Activated naive CD8-positive, alpha-beta T cell treated with anti-CD3 and anti-CD28 coated beads, Interleukin-2, amount 50 U/mL, for 24 hours (primary cell): Measurements from ENCODE around the gene GBGT1.

Experiments
- ATAC-seq: fragments of 150-1000 bp; cut with Tn5 transposase; one replicate; pipeline ENCODE4 v1.10.0; 2021
- DNase-seq: peaks from one replicate; pipeline ENCODE4 v3.0.0; 2021
- H3K27ac Mint-ChIP-seq: one replicate; pipeline ENCODE4 v1.8.0; 2021; ENCODE audit warnings: mild to moderate bottlenecking, mixed read lengths
- H3K27me3 Mint-ChIP-seq: one replicate; pipeline ENCODE4 v1.8.0; 2021; ENCODE audit warnings: mixed read lengths
- H3K36me3 Mint-ChIP-seq: one replicate; pipeline ENCODE4 v1.8.0; 2021; ENCODE audit warnings: low read depth, mixed read lengths
- H3K4me1 Mint-ChIP-seq: one replicate; pipeline ENCODE4 v1.8.0; 2021; ENCODE audit warnings: mixed read lengths
- H3K4me3 Mint-ChIP-seq: one replicate; pipeline ENCODE4 v1.8.0; 2021; ENCODE audit warnings: mild to moderate bottlenecking, moderate library complexity, mixed read lengths
- H3K9me3 Mint-ChIP-seq: one replicate; pipeline ENCODE4 v1.8.0; 2021; ENCODE audit warnings: mixed read lengths

GBGT1 gene

DNA sequence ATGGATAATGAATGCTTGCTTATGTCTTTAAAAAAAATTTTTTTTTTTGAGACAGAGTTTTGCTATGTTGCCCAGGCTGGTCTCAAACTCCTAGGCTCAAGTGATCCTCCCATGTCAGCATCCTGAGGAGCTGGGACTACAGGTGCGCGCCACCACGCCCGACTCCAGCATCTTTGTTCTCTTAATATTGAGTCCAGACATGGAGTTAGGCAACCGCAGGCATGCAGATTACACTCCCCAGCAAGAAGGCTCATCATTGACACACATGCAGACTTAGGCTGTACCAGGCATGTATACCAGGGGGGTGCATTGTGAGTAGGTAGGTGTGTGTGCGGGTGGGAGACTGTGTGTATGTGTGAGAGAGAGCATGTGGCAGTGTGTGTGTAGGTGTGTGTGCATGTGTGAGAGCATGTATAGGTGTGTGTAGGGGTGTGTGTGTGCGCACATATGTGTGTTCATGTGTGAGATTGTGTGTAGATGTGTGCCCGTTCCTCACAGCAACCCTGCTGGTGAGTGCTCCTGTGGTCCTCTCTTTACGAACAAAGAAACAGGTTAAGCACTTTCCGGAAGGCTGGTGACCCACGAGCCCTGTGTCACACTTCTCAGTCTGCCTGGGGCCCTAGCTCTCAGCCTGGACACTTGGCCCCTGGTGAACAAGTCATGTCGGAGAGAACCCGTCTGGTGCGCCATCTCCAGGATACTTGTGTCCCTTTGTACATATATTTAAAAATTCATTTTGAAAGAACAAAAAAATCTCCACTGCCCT lies 39.2 kb upstream of the GBGT1 start:
- no peak for DNase-seq
- Mint-ChIP-seq H3K27ac (no peak overlapping the region), H3K4me1 (peaks cover 2% of the 10 kb centered on the region), H3K36me3 (no peaks in the 10 kb centered on the region), H3K9me3 (no peaks in the 10 kb centered on the region), H3K27me3 (peaks cover 2% of the 10 kb centered on the region), H3K4me3 (no peak overlapping the region)
- no peak for ATAC-seq

DNA sequence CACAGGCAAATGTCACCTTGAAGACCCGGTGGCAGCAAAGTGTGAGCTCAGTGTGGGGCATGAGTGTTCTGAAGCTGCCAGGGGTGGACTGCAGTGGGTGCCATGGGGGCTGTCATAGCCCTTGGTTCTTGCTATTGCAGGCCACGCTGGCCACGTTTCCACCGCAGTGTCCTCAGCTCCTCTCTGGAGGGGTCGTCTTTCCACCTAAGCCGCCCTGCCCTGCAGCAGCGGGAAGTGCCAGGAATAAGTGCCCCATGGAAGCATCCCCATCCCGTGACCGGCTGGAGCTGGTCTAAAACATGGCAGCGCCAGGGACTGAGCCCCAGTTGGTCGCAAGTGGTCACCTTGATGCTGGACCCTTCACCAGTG lies 38.4 kb upstream of the GBGT1 start:
- Mint-ChIP-seq H3K4me3 (no peak overlapping the region), H3K4me1 (peaks cover 2% of the 10 kb centered on the region), H3K27ac (no peak overlapping the region), H3K27me3 (peaks cover 6% of the 10 kb centered on the region), H3K36me3 (no peaks in the 10 kb centered on the region), H3K9me3 (no peaks in the 10 kb centered on the region)
- ATAC-seq (no peak), DNase-seq (no peak)

DNA sequence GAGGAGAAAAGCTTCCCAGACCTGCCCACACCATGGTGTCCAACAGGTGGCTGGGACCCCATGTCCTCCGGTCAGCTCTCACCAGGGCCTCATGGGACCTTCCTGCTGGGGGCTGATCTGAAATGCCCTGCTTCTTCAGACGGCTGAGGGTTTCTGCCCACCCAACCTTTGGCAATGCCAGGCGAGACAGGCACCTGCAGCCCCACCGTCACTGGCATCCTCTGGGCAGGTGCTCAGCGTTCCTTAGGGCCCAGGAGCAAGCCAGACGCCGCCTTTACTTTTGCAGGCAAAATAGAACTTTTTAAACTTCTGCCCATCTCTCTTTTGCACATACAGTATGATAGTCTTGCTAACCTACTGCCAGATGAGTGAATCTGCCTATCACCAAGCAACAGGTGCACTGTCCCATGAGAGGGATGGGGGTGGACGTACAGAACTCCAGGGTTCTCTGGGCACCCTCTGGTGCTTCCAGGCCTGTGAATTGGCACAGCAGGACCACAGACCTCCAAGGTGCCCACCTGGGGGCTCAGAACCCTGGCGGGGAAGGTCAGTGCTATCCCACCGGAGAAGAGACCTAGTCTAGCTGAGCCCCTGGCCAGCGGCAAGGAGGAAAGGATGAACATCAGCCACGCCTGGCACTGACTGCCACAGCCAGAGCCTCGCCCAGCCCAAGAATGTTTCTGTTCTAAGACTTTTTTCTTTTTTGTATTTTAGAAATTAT lies 37.9 kb upstream of the GBGT1 start:
- Mint-ChIP-seq H3K27me3 (peaks cover 7% of the 10 kb centered on the region), H3K4me3 (no peak overlapping the region), H3K9me3 (no peaks in the 10 kb centered on the region), H3K4me1 (peaks cover 2% of the 10 kb centered on the region), H3K27ac (no peak overlapping the region), H3K36me3 (no peaks in the 10 kb centered on the region)
- ATAC-seq (no peak), DNase-seq (no peak)

DNA sequence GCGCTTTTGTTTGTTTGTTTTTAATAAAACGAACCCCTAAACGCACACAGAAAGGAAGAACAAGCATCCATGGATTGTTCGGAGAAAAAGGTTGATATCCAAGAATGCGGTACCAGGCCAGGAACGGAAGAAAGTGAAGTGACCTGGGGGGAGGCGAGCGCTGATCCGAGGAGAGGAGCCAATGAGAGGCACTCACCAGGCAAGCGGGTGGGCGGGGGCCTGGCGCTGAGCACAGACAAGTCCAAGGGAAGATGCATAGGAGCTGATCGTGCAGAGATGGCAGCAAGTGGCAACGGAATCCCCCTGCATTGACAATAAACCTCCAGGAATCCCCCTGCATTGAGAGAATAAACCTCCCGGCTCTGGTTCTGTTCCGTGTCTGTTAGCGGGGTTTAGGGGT lies 36.9 kb upstream of the GBGT1 start:
- H3K36me3 Mint-ChIP-seq: no peaks in the 10 kb centered on the region
- H3K9me3 Mint-ChIP-seq: no peaks in the 10 kb centered on the region
- peaks cover 7% of the 10 kb centered on the region for H3K27me3 Mint-ChIP-seq
- H3K27ac Mint-ChIP-seq: no peak overlapping the region
- ATAC-seq (no peak), DNase-seq (no peak)
- H3K4me1 Mint-ChIP-seq: peaks cover 2% of the 10 kb centered on the region
- no peak overlapping the region for H3K4me3 Mint-ChIP-seq

DNA sequence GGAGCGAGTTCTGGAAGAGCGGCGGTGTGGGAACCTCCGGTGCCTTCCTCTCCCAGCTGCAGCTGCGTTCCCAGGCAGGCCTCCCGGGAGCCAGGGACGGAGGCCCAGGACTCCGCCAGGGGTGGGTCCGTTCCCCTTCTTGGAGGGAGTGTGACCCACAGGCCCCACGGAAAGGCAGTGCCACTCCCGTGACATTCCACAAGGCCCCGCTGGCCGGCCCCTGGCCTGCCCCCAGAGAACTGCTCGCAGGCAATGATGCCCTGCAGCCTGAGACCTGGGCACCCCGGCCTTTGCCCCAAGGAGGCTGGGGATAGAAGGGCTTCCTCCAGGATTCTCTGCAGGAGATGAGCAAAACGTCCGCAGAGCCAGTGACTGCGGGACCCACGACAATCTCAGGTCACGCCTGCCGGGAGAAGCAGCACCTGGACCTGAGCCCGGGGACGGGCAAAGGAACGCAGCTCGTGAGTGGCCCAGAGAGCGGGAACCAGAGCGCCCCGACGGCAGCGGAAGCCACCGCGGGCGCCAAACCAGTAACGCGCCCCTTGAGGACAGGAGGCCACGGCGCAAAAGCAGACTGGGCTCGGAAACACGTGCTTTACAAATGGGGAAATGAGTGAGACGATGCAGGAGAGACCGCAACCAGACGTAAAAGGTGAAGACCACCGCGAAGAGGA lies 36.1 kb upstream of the GBGT1 start:
- Mint-ChIP-seq H3K27me3 (peaks cover 15% of the 10 kb centered on the region), H3K4me1 (peaks cover 2% of the 10 kb centered on the region), H3K27ac (peak overlapping the region; percentile 39), H3K9me3 (no peaks in the 10 kb centered on the region), H3K36me3 (no peaks in the 10 kb centered on the region), H3K4me3 (peak overlapping the region; percentile 33)
- DNase-seq: peak; percentile 20
- no peak for ATAC-seq

DNA sequence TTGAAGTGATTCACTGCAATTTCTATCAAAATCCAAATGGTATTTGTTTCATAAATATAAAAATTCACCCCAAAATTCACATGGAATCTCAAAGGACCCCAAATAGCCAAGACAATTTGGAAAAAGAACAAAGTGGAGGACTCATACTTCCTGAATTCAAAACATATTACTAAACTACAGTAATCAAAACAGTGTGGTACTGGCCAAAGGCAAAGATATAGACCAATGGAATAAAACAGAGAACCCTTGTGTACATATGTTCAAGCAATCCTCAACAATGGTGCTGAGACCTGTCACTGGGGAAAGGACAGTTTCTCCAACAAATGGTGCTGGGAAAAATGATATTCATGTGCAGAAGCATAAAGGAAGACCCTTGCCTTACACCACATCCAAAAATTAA lies 31.3 kb upstream of the GBGT1 start:
- peaks cover under 1% of the 10 kb centered on the region for H3K4me1 Mint-ChIP-seq
- H3K4me3 Mint-ChIP-seq: no peak overlapping the region
- ATAC-seq (no peak), DNase-seq (no peak)
- H3K36me3 Mint-ChIP-seq: no peaks in the 10 kb centered on the region
- H3K27me3 Mint-ChIP-seq: peaks cover 32% of the 10 kb centered on the region
- H3K27ac Mint-ChIP-seq: no peak overlapping the region
- H3K9me3 Mint-ChIP-seq: no peaks in the 10 kb centered on the region

DNA sequence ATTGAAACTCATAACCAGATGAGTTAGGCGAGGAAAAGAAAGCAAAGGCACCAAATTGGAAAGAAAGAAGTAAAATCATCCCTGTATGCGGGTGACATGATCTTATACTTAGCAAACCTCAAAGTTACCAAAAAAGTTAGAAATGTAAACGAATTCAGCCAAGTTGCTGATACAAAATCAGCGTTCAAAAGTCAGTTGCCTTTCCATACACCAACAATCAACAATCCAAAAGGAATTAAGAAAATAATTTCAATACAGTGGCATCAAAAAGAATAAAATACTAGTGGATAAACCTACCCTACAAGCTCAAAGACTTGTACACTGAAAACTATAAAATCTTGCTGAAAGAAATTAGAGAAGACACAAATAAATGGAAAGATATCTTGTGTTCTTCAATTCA lies 30.9 kb upstream of the GBGT1 start:
- H3K36me3 Mint-ChIP-seq: no peaks in the 10 kb centered on the region
- no peak for DNase-seq

DNA sequence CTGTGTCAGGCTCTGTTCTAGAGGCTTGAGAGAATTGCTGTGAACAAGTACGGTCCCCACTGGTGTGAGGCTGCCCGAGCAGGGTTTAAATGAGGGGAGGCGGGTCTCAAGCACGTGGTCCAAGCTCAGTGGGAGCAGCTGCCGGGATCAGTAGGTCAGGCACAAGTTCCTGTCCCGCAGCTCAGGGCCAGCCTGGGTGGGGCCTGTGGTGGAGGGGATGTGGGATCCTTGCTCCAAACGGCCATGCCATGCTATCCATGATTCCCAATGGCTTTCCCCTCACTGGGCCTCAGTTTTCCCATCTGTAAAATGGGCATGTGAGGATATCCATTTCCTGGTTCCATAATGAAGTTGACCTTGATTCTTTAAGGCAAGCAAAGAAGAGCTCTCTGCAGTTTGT lies 28.3 kb upstream of the GBGT1 start:
- Mint-ChIP-seq H3K9me3 (no peaks in the 10 kb centered on the region), H3K4me1 (no peaks in the 10 kb centered on the region), H3K36me3 (no peaks in the 10 kb centered on the region), H3K4me3 (no peak overlapping the region), H3K27me3 (peaks cover 40% of the 10 kb centered on the region), H3K27ac (no peak overlapping the region)
- DNase-seq (no peak), ATAC-seq (no peak)

More for the DNA sequence above, 30.9 kb upstream of the GBGT1 start:
- ATAC-seq: no peak
- Mint-ChIP-seq H3K4me1 (no peaks in the 10 kb centered on the region), H3K27me3 (peaks cover 31% of the 10 kb centered on the region), H3K27ac (no peak overlapping the region), H3K4me3 (no peak overlapping the region), H3K9me3 (no peaks in the 10 kb centered on the region)

DNA sequence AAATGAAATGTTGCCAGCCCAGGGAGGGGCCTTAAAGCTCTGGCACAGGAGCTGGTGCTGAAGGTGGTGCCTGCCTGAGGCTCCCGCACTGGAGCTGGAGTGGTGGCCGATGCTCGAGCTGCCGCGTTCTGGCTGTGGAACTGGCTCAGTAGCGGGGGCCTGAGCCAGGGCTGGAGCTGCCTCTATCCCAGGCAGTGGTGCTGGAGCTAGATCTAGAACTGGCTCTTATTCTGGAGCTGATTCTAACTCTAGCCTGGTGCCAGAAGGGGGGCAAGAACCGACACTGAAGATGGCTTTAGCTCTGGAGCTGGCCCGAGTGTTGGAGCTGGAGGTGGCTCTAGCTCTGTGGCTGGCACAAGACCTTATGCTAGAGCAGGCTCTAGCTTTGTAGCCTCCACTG lies 26.1 kb upstream of the GBGT1 start:
- Mint-ChIP-seq H3K9me3 (no peaks in the 10 kb centered on the region), H3K36me3 (no peaks in the 10 kb centered on the region), H3K4me1 (peaks cover 8% of the 10 kb centered on the region), H3K27me3 (peaks cover 42% of the 10 kb centered on the region), H3K4me3 (no peak overlapping the region), H3K27ac (no peak overlapping the region)
- DNase-seq (no peak), ATAC-seq (no peak)

DNA sequence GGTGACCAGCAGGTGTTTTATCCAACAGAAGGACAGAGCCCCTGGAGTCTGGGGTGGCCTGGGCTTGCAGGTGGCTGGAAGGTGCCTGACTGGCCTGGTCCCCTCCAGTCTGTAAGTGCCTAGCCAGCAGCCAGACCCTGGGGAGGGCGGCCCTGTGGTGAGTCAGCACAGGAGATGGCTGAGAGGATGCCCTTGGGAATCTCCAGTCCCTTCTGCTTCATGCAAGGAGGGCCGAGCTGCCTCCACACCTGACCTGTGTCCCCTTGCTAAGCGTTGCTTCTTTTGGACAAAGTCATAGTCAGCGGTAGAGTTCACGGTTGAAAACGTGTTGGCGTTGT lies 25.1 kb upstream of the GBGT1 start:
- H3K4me3 Mint-ChIP-seq: no peak overlapping the region
- H3K27ac Mint-ChIP-seq: no peak overlapping the region
- no peaks in the 10 kb centered on the region for H3K9me3 Mint-ChIP-seq
- DNase-seq (no peak), ATAC-seq (no peak)
- H3K36me3 Mint-ChIP-seq: no peaks in the 10 kb centered on the region
- peaks cover 36% of the 10 kb centered on the region for H3K27me3 Mint-ChIP-seq
- H3K4me1 Mint-ChIP-seq: peaks cover 14% of the 10 kb centered on the region

DNA sequence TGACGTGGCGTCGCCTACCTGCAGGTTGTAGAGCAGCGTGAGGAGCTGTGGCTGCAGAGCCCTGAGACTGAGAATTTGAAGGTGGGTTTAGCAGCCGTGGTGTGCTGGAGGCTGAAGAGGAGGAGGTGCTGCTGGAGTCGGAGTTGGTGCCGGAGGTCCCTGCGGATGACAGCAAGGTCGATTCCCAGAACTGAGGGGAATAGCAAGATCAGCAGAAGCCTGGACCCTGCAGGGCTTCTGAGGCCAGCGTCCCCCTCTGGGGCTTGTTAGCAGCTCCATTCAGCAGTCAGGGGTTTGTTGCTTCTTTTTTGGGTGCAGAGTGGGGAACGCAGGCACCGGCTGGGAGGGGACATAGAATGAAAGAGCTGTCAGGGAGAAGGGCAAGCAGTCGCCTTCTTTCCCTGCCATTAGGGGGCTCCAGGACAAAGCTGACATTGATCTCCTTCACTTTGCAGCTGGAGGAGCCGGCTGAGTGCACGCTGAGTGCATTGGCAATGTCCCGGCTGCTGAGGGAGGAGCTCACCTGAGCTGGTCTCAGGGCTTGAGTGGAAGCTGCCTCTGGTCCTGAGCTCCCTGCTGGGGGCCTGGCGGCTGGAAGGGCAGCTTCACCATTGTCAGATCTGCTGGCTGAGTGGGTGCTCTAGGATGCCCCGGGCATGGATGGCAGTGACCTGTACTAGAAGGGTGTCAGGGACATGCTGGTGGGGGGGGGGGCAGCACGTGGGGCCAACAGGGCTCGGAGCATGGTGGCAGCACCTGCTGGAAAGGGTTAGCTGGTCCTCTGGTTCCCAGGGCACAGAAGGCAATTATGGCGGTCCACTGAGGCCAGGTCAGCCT lies 24.5 kb upstream of the GBGT1 start:
- peaks cover 17% of the 10 kb centered on the region for H3K4me1 Mint-ChIP-seq
- DNase-seq: no peak

DNA sequence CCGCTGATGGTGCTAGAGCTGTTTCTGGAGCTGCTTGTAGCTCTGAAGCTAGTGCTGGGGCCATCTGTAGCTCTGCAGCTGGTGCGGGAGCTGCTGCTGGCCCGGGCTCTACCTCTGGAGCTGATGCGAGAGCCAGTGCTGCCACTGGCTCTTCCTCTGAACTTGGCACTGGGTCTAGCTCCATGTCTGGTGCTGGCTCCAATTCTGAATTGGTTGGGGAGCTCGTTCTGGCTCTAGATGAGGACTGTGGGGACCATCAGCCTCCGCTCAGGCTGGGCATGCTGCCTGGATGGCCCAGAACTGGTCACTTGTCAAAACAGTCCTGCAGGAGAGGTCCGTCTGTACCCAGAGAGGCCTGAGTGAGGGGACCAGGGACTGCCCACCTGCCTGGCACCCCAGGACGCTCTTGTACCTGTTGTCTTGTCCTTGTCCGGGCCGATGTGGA lies 23.9 kb upstream of the GBGT1 start:
- DNase-seq (no peak), ATAC-seq (no peak)
- H3K4me1 Mint-ChIP-seq: peaks cover 23% of the 10 kb centered on the region
- peaks cover 37% of the 10 kb centered on the region for H3K27me3 Mint-ChIP-seq
- no peaks in the 10 kb centered on the region for H3K36me3 Mint-ChIP-seq
- no peak overlapping the region for H3K27ac Mint-ChIP-seq
- H3K4me3 Mint-ChIP-seq: no peak overlapping the region
- no peaks in the 10 kb centered on the region for H3K9me3 Mint-ChIP-seq

More for the DNA sequence above, 24.5 kb upstream of the GBGT1 start:
- H3K9me3 Mint-ChIP-seq: no peaks in the 10 kb centered on the region
- peaks cover 35% of the 10 kb centered on the region for H3K27me3 Mint-ChIP-seq
- no peak for ATAC-seq
- H3K4me3 Mint-ChIP-seq: no peak overlapping the region
- no peaks in the 10 kb centered on the region for H3K36me3 Mint-ChIP-seq
- H3K27ac Mint-ChIP-seq: no peak overlapping the region

DNA sequence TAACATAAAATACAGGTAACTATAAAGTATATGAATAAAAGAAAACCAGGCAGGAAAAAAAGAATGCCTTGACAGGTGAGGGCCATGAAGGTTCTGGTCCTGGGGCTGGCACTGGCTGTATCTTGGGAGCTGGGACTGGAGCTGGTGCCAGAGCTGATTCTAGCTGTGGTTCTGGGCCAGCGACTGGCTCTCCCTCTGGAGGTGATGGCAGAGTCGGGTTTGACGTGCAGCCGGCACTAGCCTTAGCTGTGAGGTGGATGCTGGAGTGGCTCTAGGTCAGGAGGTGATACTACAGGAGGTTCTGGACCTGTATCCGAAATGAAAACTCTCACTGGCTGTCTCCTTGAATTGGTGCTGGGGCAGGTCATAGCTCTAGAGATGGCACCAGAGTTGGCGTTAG lies 23.0 kb upstream of the GBGT1 start:
- H3K36me3 Mint-ChIP-seq: no peaks in the 10 kb centered on the region
- no peaks in the 10 kb centered on the region for H3K9me3 Mint-ChIP-seq
- no peak overlapping the region for H3K27ac Mint-ChIP-seq
- H3K4me3 Mint-ChIP-seq: no peak overlapping the region
- no peak for ATAC-seq
- H3K4me1 Mint-ChIP-seq: peaks cover 23% of the 10 kb centered on the region
- H3K27me3 Mint-ChIP-seq: peaks cover 36% of the 10 kb centered on the region
- no peak for DNase-seq

DNA sequence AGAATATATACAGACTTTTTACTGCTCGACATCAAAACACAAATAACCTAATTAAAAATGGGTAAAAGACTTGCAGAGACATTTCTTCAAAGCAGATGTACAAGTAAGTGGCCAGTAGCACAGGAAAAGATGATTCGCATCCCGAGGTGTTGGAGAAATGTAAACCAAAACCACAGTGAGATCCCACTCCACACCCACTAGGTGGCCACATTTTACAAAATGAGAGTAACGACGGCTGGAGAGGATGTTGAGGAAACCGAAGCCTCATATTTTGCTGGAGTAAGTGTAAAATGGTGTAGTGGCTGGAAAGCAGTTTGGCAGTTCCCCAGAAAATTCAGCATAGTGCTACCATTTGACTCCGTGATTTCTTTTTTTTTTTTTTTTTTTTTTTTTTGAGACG lies 21.3 kb upstream of the GBGT1 start:
- H3K27me3 Mint-ChIP-seq: peaks cover 41% of the 10 kb centered on the region
- DNase-seq (peak; percentile 47), ATAC-seq (peak; percentile 62)
- H3K36me3 Mint-ChIP-seq: no peaks in the 10 kb centered on the region
- no peak overlapping the region for H3K4me3 Mint-ChIP-seq
- peaks cover 23% of the 10 kb centered on the region for H3K4me1 Mint-ChIP-seq
- no peaks in the 10 kb centered on the region for H3K9me3 Mint-ChIP-seq
- peak overlapping the region; percentile 78 for H3K27ac Mint-ChIP-seq
